Activated T-cell treated with anti-CD3 and anti-CD28 coated beads, Interleukin-2, amount 50 U/mL, for 72 hours (primary cell): ENCODE measurements around the gene EIF2B5. TPM values are rescaled to one million over a fixed set of nuclear protein-coding genes. Genes with fewer than 3 reads are reported as not detected.

Experiments
- ATAC-seq, 2 donors: fragments of 150-1000 bp; cut with Tn5 transposase; replicated peaks in 1 of 2; 2 replicates each; pipeline ENCODE4 v1.10.0; 2021; ENCODE audit warnings: moderate library complexity in 2 of 2, mild to moderate bottlenecking in 1 of 2
- DNase-seq, 2 donors: peaks; one replicate each; pipeline ENCODE4 v3.0.0; 2021 to 2022; ENCODE audit warnings: mixed read lengths in 1 of 2
- H3K27ac Mint-ChIP-seq: one replicate; pipeline ENCODE4 v1.8.0; 2022; ENCODE audit warnings: mild to moderate bottlenecking, moderate library complexity, mixed read lengths
- H3K27me3 Mint-ChIP-seq: one replicate; pipeline ENCODE4 v1.8.0; 2022; ENCODE audit warnings: low read depth, mixed read lengths
- H3K36me3 Mint-ChIP-seq, 2 donors: one replicate each; pipeline ENCODE4 v1.8.0; 2022; ENCODE audit warnings: mixed read lengths in 2 of 2, mild to moderate bottlenecking in 1 of 2; ENCODE audit not compliant: insufficient read depth in 2 of 2
- H3K4me1 Mint-ChIP-seq: one replicate; pipeline ENCODE4 v1.8.0; 2022; ENCODE audit warnings: low read depth, mixed read lengths
- H3K4me3 Mint-ChIP-seq, 2 donors: one replicate each; pipeline ENCODE4 v1.8.0; 2022; ENCODE audit warnings: mild to moderate bottlenecking in 2 of 2, mixed read lengths in 2 of 2, moderate library complexity in 2 of 2
- H3K9me3 Mint-ChIP-seq, 2 donors: one replicate each; pipeline ENCODE4 v1.8.0; 2022; ENCODE audit warnings: mixed read lengths in 2 of 2
- total RNA-seq, 2 donors: library from RNA; stranded (reverse); gene quantifications; one replicate each; pipeline ENCODE4 v1.2.3, GENCODE V29; 2022

Gene EIF2B5
- total RNA-seq, 2 donors from 2014 or later: 47.0 to 55.4 TPM

DNA sequence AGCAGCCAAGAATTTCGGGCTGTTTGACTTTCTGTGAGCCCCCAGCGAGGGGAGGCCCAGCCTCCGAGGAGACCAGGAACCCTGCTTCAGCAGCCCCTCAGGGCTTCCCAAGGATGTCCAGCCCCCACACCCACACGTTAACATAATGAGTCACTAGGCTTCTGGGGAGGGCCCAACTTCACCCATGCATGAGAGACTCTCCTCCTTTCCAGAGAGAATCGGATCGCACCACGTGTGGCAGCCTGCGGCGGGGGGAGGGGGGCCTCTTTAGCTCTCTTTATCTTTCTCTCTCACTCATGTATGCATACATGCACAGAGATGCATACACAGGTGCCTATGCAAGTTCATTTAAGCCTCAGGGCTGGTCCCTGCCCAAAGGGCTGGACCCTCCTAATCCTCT is 36.4 kb downstream of the EIF2B5 start:
- Mint-ChIP-seq H3K4me3 (no peak overlapping the region), H3K36me3 (peaks cover 4 to 11% of the 10 kb centered on the region in 2 donors), H3K9me3 (no peaks in the 10 kb centered on the region), H3K27me3 (no peaks in the 10 kb centered on the region), H3K27ac (no peak overlapping the region), H3K4me1 (peaks cover 31% of the 10 kb centered on the region)
- ATAC-seq: no peak
- no peak for DNase-seq

DNA sequence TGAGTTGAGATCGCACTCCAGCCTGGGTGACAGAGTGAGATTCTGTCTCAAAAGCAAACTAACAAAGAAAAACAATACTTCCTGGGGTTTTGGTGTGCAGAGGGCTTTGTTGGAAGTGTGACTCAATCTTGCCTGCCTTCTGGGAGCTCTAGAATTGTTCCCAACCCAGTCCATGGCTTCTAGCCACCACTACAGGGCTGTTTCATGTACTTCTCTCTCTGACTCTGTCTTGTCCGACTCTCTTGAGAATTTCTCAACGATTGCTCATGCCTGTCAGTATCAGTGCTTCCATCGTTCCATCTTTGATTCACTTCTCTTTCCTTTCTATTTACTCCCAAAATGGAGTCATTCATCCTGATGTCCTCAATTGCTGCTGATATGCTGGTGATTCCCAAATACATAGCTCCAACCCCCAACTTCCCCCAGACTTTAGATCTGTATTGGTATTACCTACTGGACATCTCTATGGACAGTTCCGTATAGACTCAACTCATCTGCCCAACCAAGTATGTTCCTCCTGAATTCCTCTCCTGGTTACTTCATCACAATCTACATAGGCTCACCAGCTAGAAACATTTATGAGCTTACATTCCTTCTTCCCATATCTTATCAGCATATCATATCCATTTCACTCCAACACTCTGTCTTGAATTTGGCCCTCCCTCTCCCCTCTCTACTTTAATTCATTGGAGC is 37.7 kb downstream of the EIF2B5 start:
- no peak for DNase-seq
- Mint-ChIP-seq H3K36me3 (peaks cover 4 to 11% of the 10 kb centered on the region in 2 donors), H3K27ac (no peak overlapping the region), H3K9me3 (no peaks in the 10 kb centered on the region), H3K4me1 (peaks cover 39% of the 10 kb centered on the region), H3K4me3 (no peak overlapping the region), H3K27me3 (no peaks in the 10 kb centered on the region)
- ATAC-seq: no peak

DNA sequence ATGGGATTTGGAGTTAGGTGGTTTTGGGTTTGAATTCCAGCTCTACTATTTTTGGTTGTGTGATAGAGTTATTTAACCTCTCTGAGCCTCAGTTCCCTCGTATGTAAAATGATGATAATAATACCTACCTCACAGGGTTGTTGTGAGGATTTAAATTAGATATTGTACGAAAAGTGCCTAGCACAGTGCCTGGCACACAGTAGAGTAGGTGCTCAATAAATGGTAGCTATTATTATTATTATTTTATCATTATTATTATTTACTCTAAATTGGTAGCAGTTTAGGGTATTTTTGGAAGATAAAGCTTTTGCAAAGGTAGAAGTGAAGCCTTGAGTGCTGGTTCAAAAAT is 38.2 kb downstream of the EIF2B5 start:
- DNase-seq (no peak), ATAC-seq (no peak)
- no peaks in the 10 kb centered on the region for H3K27me3 Mint-ChIP-seq
- peaks cover 43% of the 10 kb centered on the region for H3K4me1 Mint-ChIP-seq
- H3K9me3 Mint-ChIP-seq: no peaks in the 10 kb centered on the region
- H3K27ac Mint-ChIP-seq: no peak overlapping the region
- peaks cover 7 to 12% of the 10 kb centered on the region in 2 donors for H3K36me3 Mint-ChIP-seq
- no peak overlapping the region for H3K4me3 Mint-ChIP-seq

DNA sequence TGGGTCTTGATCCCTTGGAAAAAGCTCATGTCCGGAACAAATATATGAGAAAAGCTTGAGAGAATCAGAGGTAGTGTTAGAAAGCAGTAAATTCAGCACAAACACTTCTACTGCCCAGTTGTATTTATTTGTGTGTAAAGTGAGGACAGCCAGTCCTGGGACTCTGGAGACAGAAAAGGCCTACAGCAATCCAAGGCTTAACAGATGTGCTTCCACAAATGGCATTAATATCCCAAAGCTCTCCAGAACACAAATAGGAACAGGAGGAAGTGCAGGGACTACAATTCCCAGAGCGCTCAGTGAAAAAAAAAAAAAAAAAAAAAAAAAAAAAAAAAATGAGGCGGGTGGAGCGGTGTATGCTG is 39.1 kb downstream of the EIF2B5 start:
- Mint-ChIP-seq H3K36me3 (peaks cover 10 to 12% of the 10 kb centered on the region in 2 donors), H3K27me3 (no peaks in the 10 kb centered on the region), H3K27ac (peak overlapping the region; percentile 74), H3K9me3 (no peaks in the 10 kb centered on the region), H3K4me1 (peaks cover 43% of the 10 kb centered on the region), H3K4me3 (peak overlapping the region; percentile 88 to 96)
- peak; percentile 3 to 5 for ATAC-seq
- no peak for DNase-seq

DNA sequence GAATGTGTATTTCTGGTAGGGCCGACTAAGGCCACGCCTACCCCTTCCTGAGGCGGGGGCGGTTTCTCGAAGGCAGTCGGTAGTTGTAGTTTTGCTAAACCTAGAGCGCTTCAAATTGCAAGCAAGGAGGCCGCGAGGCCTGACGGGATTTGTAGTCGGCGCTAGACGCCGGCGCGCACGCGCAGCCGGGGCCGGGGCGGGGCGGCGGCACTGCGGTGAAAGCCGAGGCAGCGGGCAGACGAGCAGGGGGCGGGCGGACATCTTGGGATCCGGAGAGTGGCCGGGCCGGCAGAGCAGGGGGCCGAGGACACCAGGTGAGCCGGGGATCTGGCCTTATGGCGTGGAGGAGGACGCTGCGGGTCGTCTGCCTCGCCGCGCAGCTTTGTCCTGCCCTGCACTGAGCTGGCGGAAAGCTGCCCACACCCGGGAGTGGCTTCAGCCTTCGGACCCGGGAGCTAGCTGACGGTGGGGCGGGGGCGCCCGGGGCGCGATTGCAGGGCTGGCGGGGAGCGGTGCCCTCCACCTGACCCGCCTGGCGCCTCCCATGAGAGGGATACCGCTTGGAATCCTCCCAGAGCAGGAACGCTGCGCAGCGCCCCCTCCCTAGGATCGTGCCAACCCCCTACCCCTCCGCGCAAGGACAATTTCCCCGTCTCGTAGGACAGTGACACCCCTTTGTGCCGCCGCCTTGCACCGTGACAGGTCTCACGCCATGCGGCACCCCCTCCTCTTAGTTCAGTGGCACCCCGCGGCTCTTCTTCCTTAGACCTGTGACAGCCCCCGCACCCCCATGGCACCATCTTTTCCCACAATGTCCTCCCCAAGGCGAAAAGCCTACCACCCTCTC is 39.7 kb downstream of the EIF2B5 start, which contains the start of gene AP2M1:
Gene AP2M1 (plus strand): TSS at position 210 of the 847 bp plus-strand sequence. CDS start 2,139 bp downstream, outside the sequence.
- H3K9me3 Mint-ChIP-seq: no peaks in the 10 kb centered on the region
- peak; percentile 95 to 96 for ATAC-seq
- no peaks in the 10 kb centered on the region for H3K27me3 Mint-ChIP-seq
- H3K4me1 Mint-ChIP-seq: peaks cover 43% of the 10 kb centered on the region
- peak within 1 kb of the TSS; percentile 88 to 96 for H3K4me3 Mint-ChIP-seq
- H3K27ac Mint-ChIP-seq: peak within 1 kb of the TSS; percentile 93
- peak; percentile 97 to 99 for DNase-seq
- H3K36me3 Mint-ChIP-seq: peaks cover 10 to 12% of the 10 kb centered on the region in 2 donors

DNA sequence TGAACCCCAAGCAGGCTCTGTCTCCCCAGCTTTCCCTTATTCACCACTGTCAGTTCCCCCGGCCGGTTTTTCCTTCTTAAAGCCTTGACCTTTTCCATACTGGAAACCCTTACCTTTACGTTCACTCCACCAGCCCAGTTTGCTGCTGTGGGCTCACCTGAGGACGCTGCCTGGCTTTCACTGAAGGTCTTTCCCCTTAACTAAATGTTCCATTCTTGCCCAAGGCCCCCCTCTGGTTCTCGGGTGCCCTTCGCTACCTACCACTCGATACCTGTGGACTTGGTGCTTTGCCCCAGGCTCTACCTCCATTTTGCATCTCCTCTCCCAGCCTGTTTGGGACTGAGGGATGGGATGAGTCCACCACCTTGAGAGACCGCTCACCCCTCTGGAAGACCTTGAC is 40.3 kb downstream of the EIF2B5 start:
- Mint-ChIP-seq H3K27ac (peak overlapping the region; percentile 93), H3K9me3 (no peaks in the 10 kb centered on the region), H3K27me3 (no peaks in the 10 kb centered on the region), H3K4me3 (peak overlapping the region; percentile 88 to 96), H3K4me1 (peaks cover 43% of the 10 kb centered on the region), H3K36me3 (peaks cover 10 to 12% of the 10 kb centered on the region in 2 donors)
- ATAC-seq (no peak), DNase-seq (no peak)

DNA sequence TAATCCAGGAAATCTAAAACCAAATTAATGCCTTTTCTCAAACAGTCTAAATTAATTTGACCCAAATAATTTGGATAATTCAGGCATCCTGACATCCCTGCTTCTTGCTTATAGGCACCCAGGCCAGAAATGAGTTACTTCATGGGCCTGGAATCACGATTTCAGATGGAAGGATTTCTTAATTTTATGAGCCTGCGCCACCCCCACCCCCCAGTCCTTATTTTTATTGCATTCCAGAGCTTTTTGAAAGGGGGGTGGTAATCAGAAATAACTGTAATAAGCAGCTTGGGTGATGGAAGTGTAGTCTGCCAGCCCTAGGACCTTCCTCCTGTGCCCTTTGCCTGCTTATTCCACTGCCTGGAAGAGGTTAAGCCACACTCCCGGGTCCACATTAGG is 40.8 kb downstream of the EIF2B5 start:
- Mint-ChIP-seq H3K27ac (peak overlapping the region; percentile 93), H3K9me3 (no peaks in the 10 kb centered on the region), H3K4me3 (peak overlapping the region; percentile 88 to 96), H3K27me3 (no peaks in the 10 kb centered on the region), H3K36me3 (peaks cover 11 to 12% of the 10 kb centered on the region in 2 donors), H3K4me1 (peaks cover 42% of the 10 kb centered on the region)
- no peak for DNase-seq
- ATAC-seq: no peak

DNA sequence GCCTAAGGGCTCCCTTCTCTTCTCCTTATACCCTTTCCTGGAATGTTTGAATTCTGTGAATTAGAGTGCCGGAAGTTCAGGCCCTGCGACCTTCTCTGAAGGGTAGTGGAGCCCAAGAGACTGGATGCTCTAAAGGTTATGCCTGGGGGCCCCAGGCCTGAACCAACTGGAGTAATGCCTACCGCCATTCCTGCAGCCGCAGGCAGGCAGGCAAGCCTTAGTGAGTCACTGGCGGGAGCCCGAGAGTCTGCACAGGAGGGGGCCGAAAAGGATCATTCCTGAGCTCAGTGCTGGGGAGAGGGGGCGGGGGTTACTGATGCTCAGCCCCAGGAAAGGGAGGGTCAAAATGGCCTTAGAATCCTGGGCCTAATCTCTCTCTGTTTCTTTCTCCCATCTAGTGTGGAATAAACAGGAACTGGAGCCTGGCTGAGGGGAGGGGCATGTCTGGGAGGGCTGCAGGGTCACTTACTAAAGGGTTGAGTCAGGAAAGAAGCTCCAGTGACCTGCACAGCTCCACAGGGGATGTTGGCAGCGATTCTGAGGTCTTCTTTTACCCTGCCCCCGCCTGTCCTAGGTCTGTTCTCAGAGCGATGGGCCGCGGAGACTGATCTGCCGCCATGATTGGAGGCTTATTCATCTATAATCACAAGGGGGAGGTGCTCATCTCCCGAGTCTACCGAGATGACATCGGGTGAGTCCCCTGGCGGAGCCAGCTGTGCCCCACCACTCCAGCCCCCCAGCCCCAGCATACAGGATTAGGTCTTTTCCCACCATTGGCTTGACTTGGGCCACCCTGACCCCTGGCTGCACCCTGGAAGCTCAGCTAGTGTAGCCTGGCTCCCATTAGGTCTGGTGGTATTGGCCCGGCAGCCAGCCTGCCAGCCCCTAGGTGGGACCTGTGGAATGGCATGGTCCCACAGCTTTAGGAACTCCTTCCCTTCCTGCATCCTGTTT is 41.5 kb downstream of the EIF2B5 start:
- DNase-seq: no peak
- no peak for ATAC-seq
- H3K27ac Mint-ChIP-seq: no peak overlapping the region
- peaks cover 35% of the 10 kb centered on the region for H3K4me1 Mint-ChIP-seq
- peaks cover 6 to 12% of the 10 kb centered on the region in 2 donors for H3K36me3 Mint-ChIP-seq
- H3K9me3 Mint-ChIP-seq: no peaks in the 10 kb centered on the region
- H3K27me3 Mint-ChIP-seq: no peaks in the 10 kb centered on the region
- peak overlapping the region; percentile 88 to 96 for H3K4me3 Mint-ChIP-seq

DNA sequence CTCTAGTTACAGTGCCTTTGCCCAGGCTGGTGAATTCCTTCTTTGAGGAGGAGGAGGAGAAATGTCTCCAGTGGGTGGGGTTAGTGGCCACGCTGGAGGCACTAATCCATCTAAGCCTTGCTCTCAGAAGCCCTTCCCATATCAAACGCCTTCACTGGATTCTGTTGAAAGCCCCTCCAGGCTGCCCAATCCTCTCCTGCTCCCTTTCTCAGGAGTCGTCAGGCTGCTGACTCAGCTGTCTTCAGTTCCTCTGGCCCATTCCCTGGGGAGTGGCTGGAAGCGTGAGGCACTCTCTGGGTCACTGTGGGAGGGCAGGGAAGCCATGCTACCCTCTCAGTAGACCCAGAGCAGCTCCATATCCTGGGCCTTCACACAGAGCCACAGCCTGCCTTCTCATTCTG is 42.2 kb downstream of the EIF2B5 start:
- DNase-seq (no peak), ATAC-seq (no peak)
- Mint-ChIP-seq H3K36me3 (peaks cover 3 to 14% of the 10 kb centered on the region in 2 donors), H3K9me3 (no peaks in the 10 kb centered on the region), H3K27ac (no peak overlapping the region), H3K4me1 (peaks cover 30% of the 10 kb centered on the region), H3K4me3 (no peak overlapping the region), H3K27me3 (no peaks in the 10 kb centered on the region)

DNA sequence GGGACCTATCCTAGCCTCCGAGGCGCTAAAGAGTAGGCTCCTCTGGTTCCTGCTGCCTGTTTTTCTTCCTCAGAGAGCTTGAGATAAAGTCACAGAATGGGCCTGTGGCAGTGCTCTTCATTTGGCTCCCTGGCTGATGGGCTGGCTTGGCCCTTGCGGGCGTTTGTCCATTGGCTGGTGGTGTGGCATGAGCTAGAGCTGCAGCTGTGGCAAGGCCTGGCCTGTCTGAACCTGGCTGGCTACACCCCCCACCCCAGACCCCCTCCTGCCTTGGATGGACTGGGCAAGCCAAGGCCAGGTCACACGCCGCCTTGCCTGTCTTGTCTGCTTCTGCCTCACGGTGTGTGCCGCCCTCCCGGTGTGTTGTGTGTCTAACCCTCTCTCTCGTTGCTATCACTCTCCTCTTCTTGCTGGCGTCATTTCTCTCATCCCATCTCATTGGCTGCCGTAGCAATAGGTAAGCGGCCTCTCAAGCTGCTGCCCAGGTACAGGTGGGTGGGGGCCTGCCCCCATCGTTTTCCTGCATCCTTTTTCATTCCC is 42.7 kb downstream of the EIF2B5 start:
- no peaks in the 10 kb centered on the region for H3K9me3 Mint-ChIP-seq
- DNase-seq (no peak), ATAC-seq (no peak)
- H3K4me3 Mint-ChIP-seq: peak overlapping the region in 1 of 2 donors; percentile 16
- H3K27ac Mint-ChIP-seq: no peak overlapping the region
- H3K4me1 Mint-ChIP-seq: peaks cover 30% of the 10 kb centered on the region
- peaks cover 3 to 14% of the 10 kb centered on the region in 2 donors for H3K36me3 Mint-ChIP-seq
- no peaks in the 10 kb centered on the region for H3K27me3 Mint-ChIP-seq

DNA sequence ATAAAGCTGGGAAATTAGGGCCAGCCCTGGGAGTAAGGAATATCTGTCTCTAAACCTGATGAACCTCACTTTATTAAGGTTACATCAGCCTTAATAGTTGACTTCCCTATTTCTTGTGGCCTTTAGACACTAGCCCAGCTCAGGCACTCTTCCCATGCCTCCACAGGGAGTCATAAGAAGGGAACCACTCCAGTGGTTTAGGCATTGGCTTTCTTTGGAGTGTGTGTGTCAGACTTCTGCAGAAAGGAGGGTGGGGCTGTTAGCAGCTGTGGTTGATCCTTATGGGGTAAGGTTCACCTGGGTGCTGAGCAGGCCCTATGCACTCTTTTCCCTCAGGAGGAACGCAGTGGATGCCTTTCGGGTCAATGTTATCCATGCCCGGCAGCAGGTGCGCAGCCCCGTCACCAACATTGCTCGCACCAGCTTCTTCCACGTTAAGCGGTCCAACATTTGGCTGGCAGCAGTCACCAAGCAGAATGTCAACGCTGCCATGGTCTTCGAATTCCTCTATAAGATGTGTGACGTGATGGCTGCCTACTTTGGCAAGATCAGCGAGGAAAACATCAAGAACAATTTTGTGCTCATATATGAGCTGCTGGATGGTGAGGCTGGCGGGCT is 43.5 kb downstream of the EIF2B5 start:
- H3K27ac Mint-ChIP-seq: no peak overlapping the region
- H3K4me1 Mint-ChIP-seq: peaks cover 30% of the 10 kb centered on the region
- H3K36me3 Mint-ChIP-seq: peaks cover 3 to 14% of the 10 kb centered on the region in 2 donors
- DNase-seq: no peak
- H3K9me3 Mint-ChIP-seq: no peaks in the 10 kb centered on the region
- H3K4me3 Mint-ChIP-seq: no peak overlapping the region
- ATAC-seq: no peak
- H3K27me3 Mint-ChIP-seq: no peaks in the 10 kb centered on the region

DNA sequence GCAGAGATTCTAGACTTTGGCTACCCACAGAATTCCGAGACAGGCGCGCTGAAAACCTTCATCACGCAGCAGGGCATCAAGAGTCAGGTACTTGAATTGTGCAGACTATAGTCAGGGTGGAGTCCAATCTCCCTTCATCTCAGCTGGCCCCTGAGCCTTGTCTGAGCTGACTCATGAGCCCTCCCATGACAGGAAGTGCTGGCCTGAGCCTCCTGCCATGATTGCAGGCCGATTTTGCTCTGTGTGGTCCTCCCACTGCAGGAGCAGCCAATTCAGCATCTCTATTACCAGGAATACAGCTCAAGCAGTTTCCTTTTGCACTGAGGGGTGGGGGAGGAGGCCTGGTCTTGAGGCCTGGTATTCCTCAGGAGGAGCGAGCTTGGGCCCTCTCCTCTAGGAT is 45.0 kb downstream of the EIF2B5 start:
- no peak overlapping the region for H3K27ac Mint-ChIP-seq
- no peaks in the 10 kb centered on the region for H3K27me3 Mint-ChIP-seq
- DNase-seq: no peak
- no peaks in the 10 kb centered on the region for H3K9me3 Mint-ChIP-seq
- H3K4me1 Mint-ChIP-seq: peaks cover 27% of the 10 kb centered on the region
- no peak overlapping the region for H3K4me3 Mint-ChIP-seq
- ATAC-seq: no peak
- H3K36me3 Mint-ChIP-seq: peaks cover 5 to 16% of the 10 kb centered on the region in 2 donors
